ENCODE data around the gene BMPER.

Gene BMPER

GRCh38 chr7:34175837-34176236 lies 270.5 kb downstream of the BMPER start:
- DNase-seq (ENCODE audit: low read depth, low spot score): no peak

DNA sequence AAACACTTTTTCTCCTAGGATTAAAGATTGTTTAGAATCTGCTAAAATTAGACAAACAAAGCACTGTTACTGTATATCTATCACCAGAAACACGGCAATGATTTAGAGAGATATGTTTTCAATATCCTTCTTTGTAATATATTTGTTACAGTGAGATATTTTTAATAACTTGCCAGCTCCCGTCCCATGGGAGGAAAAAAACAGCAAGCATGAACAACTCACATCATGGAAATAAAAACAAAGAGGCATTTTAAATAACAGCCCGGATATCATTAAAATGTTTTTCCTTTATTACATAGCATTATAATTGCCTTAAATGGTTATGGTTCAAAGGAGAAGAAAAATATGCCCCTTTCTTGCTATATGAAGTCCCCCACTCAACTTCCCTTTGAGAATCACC lies 272.1 kb downstream of the BMPER start:
- DNase-seq (ENCODE audit: low read depth, low spot score): no peak

- DNase-seq (ENCODE audit: low read depth, low spot score): no peak
Measured at GRCh38 chr7:34181271-34181958, 276.1 kb downstream of the BMPER start.

DNA sequence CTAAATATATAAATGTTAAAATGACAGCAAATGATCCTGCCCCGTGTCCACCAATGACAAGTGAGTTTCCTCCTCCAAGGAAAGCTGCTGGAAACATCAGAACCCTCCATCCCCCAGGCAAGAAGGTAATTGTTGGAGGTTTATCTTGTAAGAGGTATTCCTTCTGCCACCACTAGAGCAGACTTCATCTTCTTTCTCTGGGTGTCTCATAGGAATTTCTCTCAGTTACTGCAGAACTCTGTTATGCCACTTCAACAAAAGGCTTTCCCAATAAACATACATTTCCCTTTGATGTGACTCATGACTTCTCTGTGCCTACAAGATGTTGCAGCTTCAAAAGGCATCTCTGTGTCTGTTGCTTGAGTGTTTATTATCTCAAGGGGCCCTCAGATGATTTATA lies 279.1 kb downstream of the BMPER start:
- no peak for DNase-seq (ENCODE audit: low read depth, low spot score)

DNA sequence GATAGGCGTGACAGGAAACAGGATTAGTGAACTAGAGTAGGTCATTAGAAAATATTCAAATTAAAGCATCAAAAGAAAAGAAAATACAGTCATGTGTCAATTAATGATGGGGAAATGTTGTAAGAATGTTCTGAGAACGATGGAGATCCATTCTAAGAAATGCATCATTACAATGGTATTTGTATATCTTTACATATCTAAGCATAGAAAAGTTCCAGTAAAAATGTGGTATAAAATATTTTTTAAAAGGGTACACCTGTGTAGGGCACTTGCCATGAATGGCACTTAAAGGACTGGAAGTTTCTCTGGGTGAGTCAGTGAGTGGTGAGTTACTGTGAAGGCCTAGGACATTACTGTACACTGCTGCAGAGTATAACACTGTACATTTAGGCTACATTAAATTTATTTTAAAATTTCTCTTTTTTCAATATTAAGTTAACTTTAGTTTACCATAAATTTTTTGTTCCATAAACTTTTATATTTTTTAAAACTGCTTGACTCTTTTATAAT lies 282.5 kb downstream of the BMPER start:
- no peak for DNase-seq (ENCODE audit: low read depth, low spot score)

GRCh38 chr7:34189031-34189430 lies 283.7 kb downstream of the BMPER start:
- no peak for DNase-seq (ENCODE audit: low read depth, low spot score)

DNA sequence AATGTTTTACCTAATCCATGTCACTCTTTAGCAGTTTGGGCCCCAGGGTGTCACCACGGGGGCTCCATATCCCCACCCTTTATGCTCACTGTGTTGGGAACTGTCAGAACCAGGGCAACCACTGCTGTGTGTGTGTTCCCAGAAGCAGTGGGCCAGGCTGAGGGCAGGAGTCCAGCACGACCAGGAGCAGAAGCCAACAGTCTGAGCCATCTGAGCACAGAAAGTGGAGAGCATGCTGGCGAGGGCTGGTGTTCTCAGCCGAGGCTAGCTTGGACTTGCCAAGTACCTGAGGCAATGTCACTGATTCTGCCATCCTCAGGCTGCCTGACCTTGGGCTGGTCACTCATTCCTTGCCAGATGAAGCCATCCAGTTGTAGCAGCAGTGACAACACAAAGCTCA lies 285.0 kb downstream of the BMPER start:
- DNase-seq (ENCODE audit: low read depth, low spot score): no peak

DNA sequence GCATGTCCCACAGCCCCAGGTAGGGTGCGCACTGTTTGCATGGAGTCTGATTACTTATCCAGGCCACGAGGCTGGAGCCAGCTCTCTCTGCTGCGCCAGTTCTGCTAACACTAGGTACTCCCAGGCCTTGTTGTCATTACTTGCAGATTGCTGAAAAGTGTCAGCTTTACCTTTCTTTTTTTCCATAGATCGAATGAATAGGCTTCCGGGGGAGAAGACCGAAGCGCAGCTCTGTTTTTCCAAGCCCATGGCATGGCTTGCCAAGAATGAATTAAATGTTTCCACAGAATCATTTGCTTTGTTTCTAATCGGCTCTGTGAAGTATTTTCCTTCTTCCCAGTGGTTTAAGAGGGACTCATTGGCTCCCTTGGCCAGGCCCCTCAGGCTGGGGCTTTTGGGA lies 285.8 kb downstream of the BMPER start:
- DNase-seq (ENCODE audit: low read depth, low spot score): no peak

DNA sequence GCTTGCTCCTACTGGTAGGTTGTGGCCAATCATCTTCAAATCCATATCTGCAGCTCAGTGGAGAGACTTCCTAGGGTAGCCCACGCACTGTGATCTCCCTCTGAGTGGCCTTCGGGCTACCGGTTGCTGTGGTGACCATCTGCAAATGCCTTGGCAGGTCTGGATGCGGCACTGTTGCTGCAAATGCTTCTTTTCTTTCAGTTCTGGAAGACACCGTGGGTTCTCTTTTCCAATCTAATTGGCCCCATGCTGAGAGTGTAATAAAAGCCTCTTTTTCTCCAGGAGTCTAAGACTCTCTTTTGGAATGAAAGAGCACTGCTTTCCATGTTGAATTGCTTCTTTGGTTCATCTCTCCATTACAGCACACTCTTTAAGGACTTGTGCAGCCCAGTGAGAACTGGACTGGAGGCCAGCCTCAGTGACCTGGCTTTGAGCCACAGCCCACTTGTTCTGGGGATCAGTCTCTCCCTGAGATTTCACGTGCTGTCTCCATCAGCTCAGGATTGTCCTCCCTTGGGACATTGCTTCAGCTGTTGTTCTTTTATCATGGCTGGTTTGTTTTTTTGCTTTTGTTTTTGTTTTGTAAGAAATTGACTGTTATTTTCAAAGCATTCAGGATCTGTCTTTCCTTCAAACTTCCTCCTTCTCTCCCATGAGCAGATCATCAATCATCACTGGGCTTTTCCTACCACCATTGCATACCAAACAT lies 286.6 kb downstream of the BMPER start:
- no peak for DNase-seq (ENCODE audit: low read depth, low spot score)

DNA sequence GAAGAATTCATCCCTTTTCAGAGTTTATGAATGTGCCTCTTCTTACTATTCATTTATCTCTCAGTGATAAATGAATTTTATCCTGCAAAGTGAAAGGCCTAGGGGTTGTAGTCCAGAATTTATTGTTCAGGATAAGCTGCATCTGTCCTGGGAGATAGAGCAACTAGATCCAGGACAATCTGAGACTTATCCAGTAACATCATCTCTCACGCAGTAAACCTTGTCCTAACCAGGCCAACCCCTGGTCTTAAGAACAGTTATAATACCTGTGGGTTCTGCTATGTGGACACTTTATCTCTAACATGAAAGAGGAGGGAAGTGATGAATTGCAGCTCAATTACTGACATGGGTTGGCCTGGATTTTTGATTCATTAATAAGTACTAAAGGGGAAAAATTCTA lies 287.6 kb downstream of the BMPER start:
- no peak for DNase-seq (ENCODE audit: low read depth, low spot score)

DNA sequence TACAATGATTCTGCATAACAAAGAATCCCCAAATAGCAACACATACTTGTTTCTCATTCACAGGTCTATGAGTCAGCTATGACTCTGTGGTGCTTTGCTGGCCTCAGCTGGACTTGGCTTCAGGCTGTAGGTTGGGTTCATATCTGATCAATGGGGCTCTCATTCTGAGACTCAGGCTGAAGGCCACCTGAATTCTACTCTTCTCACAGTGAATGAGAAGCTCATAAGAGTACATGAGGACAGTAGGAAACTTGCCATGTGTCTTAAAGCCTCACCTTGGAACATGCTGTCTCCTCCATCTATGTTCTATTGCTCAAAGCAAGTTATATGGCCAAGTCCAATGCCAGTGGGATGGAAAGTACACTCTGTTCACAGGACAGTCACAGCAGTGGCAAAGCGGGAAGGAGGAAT lies 292.9 kb downstream of the BMPER start:
- DNase-seq (ENCODE audit: low read depth, low spot score): no peak
